ENCODE results near the gene DLGAP1. TPM values are rescaled to one million over a fixed set of nuclear protein-coding genes. Genes with fewer than 3 reads are reported as not detected.

The DLGAP1 gene
- polyA plus RNA-seq, 1 donor from 2014 or later, result 4.5 TPM

DNA sequence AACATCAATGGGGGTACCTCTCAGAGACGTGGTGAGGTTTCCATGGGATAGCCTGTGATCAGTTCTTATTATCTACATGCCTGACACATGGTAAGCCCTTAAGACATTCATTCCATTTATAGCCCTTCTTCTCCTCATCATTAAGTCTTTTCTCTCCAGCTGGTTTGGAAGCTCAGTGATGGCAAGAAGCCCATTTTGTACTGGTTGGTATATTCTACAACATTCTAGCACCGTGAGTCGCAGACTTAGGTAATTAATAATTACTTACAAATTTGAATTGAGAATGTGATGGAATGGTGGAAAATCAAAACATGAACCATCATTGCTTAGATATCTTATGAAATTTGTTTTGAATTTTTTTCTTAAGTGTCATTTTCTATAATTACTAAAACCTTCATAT, 472.6 kb downstream of the DLGAP1 start:
- H3K9ac ChIP-seq (ENCODE audit: low read length), result no peak overlapping the region
- H3K79me2 ChIP-seq (replicated peaks; ENCODE audit: insufficient read depth, low read length), result no peaks in the 10 kb centered on the region
- no peak overlapping the region for H3K4me3 ChIP-seq (ENCODE audit: low read length)
- no peaks in the 10 kb centered on the region for H4K20me1 ChIP-seq (ENCODE audit: insufficient read depth)
- H3K27ac ChIP-seq (ENCODE audit: low read length), result no peak overlapping the region
- H3K9me2 ChIP-seq (ENCODE audit: insufficient read depth, low read length), result no peaks in the 10 kb centered on the region
- H2AFZ ChIP-seq (ENCODE audit: low read depth, low read length), result no peak overlapping the region
- H3F3A ChIP-seq (ENCODE audit: insufficient read depth, low read length, poor library complexity, severe bottlenecking), result no peaks in the 10 kb centered on the region
- TF ChIP-seq, protein P1, sequence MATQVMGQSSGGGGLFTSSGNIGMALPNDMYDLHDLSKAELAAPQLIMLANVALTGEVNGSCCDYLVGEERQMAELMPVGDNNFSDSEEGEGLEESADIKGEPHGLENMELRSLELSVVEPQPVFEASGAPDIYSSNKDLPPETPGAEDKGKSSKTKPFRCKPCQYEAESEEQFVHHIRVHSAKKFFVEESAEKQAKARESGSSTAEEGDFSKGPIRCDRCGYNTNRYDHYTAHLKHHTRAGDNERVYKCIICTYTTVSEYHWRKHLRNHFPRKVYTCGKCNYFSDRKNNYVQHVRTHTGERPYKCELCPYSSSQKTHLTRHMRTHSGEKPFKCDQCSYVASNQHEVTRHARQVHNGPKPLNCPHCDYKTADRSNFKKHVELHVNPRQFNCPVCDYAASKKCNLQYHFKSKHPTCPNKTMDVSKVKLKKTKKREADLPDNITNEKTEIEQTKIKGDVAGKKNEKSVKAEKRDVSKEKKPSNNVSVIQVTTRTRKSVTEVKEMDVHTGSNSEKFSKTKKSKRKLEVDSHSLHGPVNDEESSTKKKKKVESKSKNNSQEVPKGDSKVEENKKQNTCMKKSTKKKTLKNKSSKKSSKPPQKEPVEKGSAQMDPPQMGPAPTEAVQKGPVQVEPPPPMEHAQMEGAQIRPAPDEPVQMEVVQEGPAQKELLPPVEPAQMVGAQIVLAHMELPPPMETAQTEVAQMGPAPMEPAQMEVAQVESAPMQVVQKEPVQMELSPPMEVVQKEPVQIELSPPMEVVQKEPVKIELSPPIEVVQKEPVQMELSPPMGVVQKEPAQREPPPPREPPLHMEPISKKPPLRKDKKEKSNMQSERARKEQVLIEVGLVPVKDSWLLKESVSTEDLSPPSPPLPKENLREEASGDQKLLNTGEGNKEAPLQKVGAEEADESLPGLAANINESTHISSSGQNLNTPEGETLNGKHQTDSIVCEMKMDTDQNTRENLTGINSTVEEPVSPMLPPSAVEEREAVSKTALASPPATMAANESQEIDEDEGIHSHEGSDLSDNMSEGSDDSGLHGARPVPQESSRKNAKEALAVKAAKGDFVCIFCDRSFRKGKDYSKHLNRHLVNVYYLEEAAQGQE (IDR thresholded peaks at IDR 0.05; ENCODE audit: borderline replicate concordance), result no peak
- TF ChIP-seq POLR2AphosphoS5 (IDR thresholded peaks at IDR 0.05) (no peak), TAF1 (IDR thresholded peaks at IDR 0.05; ENCODE audit: low read depth) (no peak), RAD21 (conservative IDR thresholded peaks at IDR 0.05) (no peak), EZH2 (IDR thresholded peaks at IDR 0.05; ENCODE audit: borderline replicate concordance, insufficient read depth, low read length, poor library complexity, severe bottlenecking) (no peak), MXI1 (conservative IDR thresholded peaks at IDR 0.05; ENCODE audit: poor library complexity, severe bottlenecking) (no peak), EP300 (conservative IDR thresholded peaks at IDR 0.05; ENCODE audit: poor library complexity, severe bottlenecking) (no peak), SMC3 (conservative IDR thresholded peaks at IDR 0.05; ENCODE audit: poor library complexity) (no peak)
- TF ChIP-seq, protein P2, sequence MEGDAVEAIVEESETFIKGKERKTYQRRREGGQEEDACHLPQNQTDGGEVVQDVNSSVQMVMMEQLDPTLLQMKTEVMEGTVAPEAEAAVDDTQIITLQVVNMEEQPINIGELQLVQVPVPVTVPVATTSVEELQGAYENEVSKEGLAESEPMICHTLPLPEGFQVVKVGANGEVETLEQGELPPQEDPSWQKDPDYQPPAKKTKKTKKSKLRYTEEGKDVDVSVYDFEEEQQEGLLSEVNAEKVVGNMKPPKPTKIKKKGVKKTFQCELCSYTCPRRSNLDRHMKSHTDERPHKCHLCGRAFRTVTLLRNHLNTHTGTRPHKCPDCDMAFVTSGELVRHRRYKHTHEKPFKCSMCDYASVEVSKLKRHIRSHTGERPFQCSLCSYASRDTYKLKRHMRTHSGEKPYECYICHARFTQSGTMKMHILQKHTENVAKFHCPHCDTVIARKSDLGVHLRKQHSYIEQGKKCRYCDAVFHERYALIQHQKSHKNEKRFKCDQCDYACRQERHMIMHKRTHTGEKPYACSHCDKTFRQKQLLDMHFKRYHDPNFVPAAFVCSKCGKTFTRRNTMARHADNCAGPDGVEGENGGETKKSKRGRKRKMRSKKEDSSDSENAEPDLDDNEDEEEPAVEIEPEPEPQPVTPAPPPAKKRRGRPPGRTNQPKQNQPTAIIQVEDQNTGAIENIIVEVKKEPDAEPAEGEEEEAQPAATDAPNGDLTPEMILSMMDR (IDR thresholded peaks at IDR 0.05; ENCODE audit: poor library complexity, severe bottlenecking), result no peak
- H3K9me3 ChIP-seq (ENCODE audit: low read length), result no peaks in the 10 kb centered on the region
- H3K4me2 ChIP-seq (ENCODE audit: low read length), result no peak overlapping the region
- no peaks in the 10 kb centered on the region for H3K36me3 ChIP-seq (ENCODE audit: insufficient read depth, low read length)
- H3K27me3 ChIP-seq (ENCODE audit: insufficient read depth, low read depth, low read length), result no peaks in the 10 kb centered on the region

DNA sequence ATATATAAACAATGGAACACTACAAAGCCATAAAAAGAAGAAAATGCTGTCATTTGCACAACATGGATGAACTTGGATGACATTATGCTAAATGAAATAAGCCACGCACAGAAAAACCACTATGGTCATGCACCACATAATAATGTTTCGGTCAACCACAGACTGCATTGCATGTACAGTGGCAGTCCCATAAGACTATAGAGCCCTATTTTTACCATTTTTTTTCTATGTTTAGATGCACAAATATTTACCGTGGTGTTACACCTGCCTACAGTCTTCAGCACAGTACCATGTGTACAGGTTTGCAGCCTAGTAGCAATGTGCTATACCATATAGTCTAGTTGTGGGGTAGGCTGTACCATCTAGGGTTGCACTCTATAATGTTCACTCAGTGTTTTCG, 476.1 kb downstream of the DLGAP1 start:
- no peak overlapping the region for H2AFZ ChIP-seq (ENCODE audit: low read depth, low read length)
- H4K20me1 ChIP-seq (ENCODE audit: insufficient read depth), result no peaks in the 10 kb centered on the region
- H3K4me2 ChIP-seq (ENCODE audit: low read length), result no peak overlapping the region
- no peak overlapping the region for H3K27ac ChIP-seq (ENCODE audit: low read length)
- H3K9me3 ChIP-seq (ENCODE audit: low read length), result no peaks in the 10 kb centered on the region
- H3K36me3 ChIP-seq (ENCODE audit: insufficient read depth, low read length), result no peaks in the 10 kb centered on the region
- H3K4me3 ChIP-seq (ENCODE audit: low read length), result no peak overlapping the region
- TF ChIP-seq SMC3 (conservative IDR thresholded peaks at IDR 0.05; ENCODE audit: poor library complexity) (no peak), EZH2 (IDR thresholded peaks at IDR 0.05; ENCODE audit: borderline replicate concordance, insufficient read depth, low read length, poor library complexity, severe bottlenecking) (no peak), EP300 (conservative IDR thresholded peaks at IDR 0.05; ENCODE audit: poor library complexity, severe bottlenecking) (no peak), POLR2AphosphoS5 (IDR thresholded peaks at IDR 0.05) (no peak), RAD21 (conservative IDR thresholded peaks at IDR 0.05) (no peak), TAF1 (IDR thresholded peaks at IDR 0.05; ENCODE audit: low read depth) (no peak), MXI1 (conservative IDR thresholded peaks at IDR 0.05; ENCODE audit: poor library complexity, severe bottlenecking) (no peak)
- TF ChIP-seq, protein P2 (IDR thresholded peaks at IDR 0.05; ENCODE audit: poor library complexity, severe bottlenecking), result no peak
- TF ChIP-seq, protein P1 (IDR thresholded peaks at IDR 0.05; ENCODE audit: borderline replicate concordance), result no peak
- H3K9me2 ChIP-seq (ENCODE audit: insufficient read depth, low read length), result no peaks in the 10 kb centered on the region
- no peaks in the 10 kb centered on the region for H3K27me3 ChIP-seq (ENCODE audit: insufficient read depth, low read depth, low read length)
- H3K9ac ChIP-seq (ENCODE audit: low read length), result no peak overlapping the region
- no peaks in the 10 kb centered on the region for H3K79me2 ChIP-seq (replicated peaks; ENCODE audit: insufficient read depth, low read length)
- H3F3A ChIP-seq (ENCODE audit: insufficient read depth, low read length, poor library complexity, severe bottlenecking), result no peaks in the 10 kb centered on the region

All from neural cell (in vitro differentiated cells).